ENCODE data around the gene TIFAB.

DNA sequence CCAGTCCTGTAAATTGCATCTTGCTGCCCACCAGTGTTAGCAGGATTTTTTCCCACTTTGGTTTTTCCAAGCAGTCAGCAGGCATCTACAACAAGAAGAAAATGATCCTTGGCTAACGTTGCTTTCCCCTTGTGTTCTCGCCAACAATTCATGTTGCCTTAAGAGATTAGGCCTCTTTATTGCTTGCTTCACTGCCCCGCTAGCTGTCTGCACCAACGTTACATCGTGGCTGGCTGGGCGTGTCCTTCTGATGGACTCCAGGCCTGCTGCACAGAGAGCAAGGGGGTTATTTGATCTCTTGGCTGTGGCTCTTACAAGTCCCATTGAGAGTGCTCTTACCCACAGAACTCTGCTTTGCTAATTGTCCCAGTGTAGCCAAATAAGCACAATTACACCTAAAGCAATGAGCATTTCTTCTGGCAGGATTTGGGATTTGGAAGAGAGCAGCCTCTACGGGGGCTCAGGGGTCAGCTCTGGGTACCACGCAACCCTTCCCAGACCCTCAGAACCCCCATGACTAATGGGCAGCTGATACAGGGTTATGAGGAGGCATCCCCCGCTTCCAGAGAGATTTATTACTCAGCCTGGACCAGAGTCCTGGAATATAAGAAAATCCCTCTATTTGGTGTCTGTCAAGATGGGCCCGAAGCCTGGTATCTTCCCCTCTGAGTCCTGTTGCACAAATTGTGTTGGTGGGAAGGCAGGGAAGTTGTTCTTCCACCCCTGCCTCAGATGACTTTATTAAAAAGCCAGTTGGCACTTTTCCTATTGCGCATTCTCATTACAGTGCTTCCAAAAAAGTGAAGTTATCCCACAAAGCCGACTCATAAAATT, 22.6 kb downstream of the TIFAB start:
- TF ChIP-seq POLR2A (IDR thresholded peaks at IDR 0.05; ENCODE audit: low read length) (no peak), GATA1 (IDR thresholded peaks at IDR 0.05; ENCODE audit: low read depth, low read length) (no peak)
